K562 (cell line): ENCODE results near the gene SLC2A4. TPM values are rescaled to one million over a fixed set of nuclear protein-coding genes. Genes with fewer than 3 reads are reported as not detected.

Experiments used
- ATAC-seq: fragments of 200-7000 bp; cut with Tn5 transposase; 3 replicates; pipeline ENCODE4 v1.9.1; 2020; ENCODE audit warnings: moderate library complexity
- BruUV-seq: library from RNA; stranded (reverse); fragments of 400-500 nt; replicated peaks from 2 replicates; lab custom pipeline; 2021; lab: Mats Ljungman, UMichigan
- CTCF ChIA-PET: fragments of 300-600 bp; formaldehyde crosslinking; extraction: SDS; loops from one replicate; lab custom pipeline; 2021; ENCODE audit warnings: low intra/inter-chr PET ratio; lab: Yijun Ruan, JAX
- POLR2A ChIA-PET: fragments of 300-600, 350-650 bp; sonication (Branson Sonifier 250); formaldehyde crosslinking; extraction: SDS; loops from one replicate; lab custom pipeline; 2021; ENCODE audit warnings: antibody characterized with exemption, inconsistent platforms; lab: Yijun Ruan, JAX
- DNase-seq, 4 experiments: peaks; one replicate each; pipeline versions ENCODE4 v3.0.0 to v3.0.0-alpha.2; 2011 to 2018; ENCODE audit warnings: low spot score in 3 of 4, mixed read lengths in 3 of 4; ENCODE audit errors: extremely low read depth in 1 of 4
- FAIRE-seq: peaks from 2 replicates; lab custom pipeline; 2011; peaks lifted over from hg19 to GRCh38; lab: Jason Lieb, UNC
- H2AFZ ChIP-seq: 2 replicates; pipeline ENCODE4 v1.6.0; 2011; ENCODE audit warnings: low read depth, low read length, control low read depth, inconsistent platforms
- H3K27ac ChIP-seq: fragments of 200-600 bp; 3 replicates; pipeline ENCODE4 v1.8.0; 2011; ENCODE audit warnings: low read depth, mild to moderate bottlenecking, control low read depth, inconsistent platforms, low read length, moderate library complexity, mixed read lengths; ENCODE audit errors: extremely low read depth
- H3K27me3 ChIP-seq, 2 experiments: fragments of 300-600 bp in 1 of 2; 2 replicates in 1 of 2; 3 replicates in 1 of 2; pipeline versions ENCODE4 v1.6.0 to v1.8.0; 2011; ENCODE audit warnings: inconsistent platforms in 2 of 2, low read length in 2 of 2, mild to moderate bottlenecking in 1 of 2, mixed read lengths in 1 of 2, moderate library complexity in 1 of 2; ENCODE audit not compliant: control insufficient read depth in 2 of 2, insufficient read depth in 2 of 2
- H3K36me3 ChIP-seq: fragments of 300-600 bp; 3 replicates; pipeline ENCODE4 v1.8.0; 2011; ENCODE audit warnings: mild to moderate bottlenecking, low read length, inconsistent platforms; ENCODE audit not compliant: control insufficient read depth, insufficient read depth
- H3K4me1 ChIP-seq, 2 experiments: fragments of 200-600 bp in 1 of 2; replicated peaks in 1 of 2; 2 replicates in 1 of 2; 3 replicates in 1 of 2; pipeline versions ENCODE4 v1.5.1 to v1.8.0; 2011; ENCODE audit warnings: inconsistent platforms in 2 of 2, low read length in 2 of 2, mild to moderate bottlenecking in 1 of 2, mixed read lengths in 1 of 2, moderate library complexity in 1 of 2; ENCODE audit not compliant: control insufficient read depth in 2 of 2, insufficient read depth in 2 of 2
- H3K4me2 ChIP-seq: 2 replicates; pipeline ENCODE4 v1.6.1; 2011; ENCODE audit warnings: low read length, control low read depth, inconsistent platforms, mixed read lengths; ENCODE audit not compliant: insufficient read depth
- H3K4me3 ChIP-seq: fragments of 200-600 bp; sonication (generic), shearing (Covaris generic); 2 replicates; pipeline ENCODE4 v1.5.1; 2016; ENCODE audit warnings: control low read depth, inconsistent platforms
- H3K79me2 ChIP-seq: fragments of 200-600 bp; 3 replicates; pipeline ENCODE4 v1.8.0; 2011; ENCODE audit warnings: low read length, inconsistent platforms; ENCODE audit not compliant: control insufficient read depth, insufficient read depth
- H3K9ac ChIP-seq, 2 experiments: 2 replicates each; pipeline versions ENCODE4 v1.6.0 to v1.6.1; 2011; ENCODE audit warnings: low read depth in 2 of 2, low read length in 2 of 2, control low read depth in 1 of 2, inconsistent platforms in 1 of 2, mild to moderate bottlenecking in 1 of 2, mixed read lengths in 1 of 2; ENCODE audit not compliant: insufficient read depth in 1 of 2
- H3K9me1 ChIP-seq: one replicate; pipeline ENCODE4 v1.6.0; 2011; ENCODE audit warnings: inconsistent platforms, mild to moderate bottlenecking, low read length, moderate library complexity; ENCODE audit not compliant: control insufficient read depth, insufficient read depth
- H3K9me3 ChIP-seq: replicated peaks from 2 replicates; pipeline ENCODE4 v1.5.1; 2011; ENCODE audit warnings: low read depth, low read length, inconsistent platforms; ENCODE audit not compliant: control insufficient read depth, insufficient read depth
- H4K20me1 ChIP-seq: replicated peaks from 2 replicates; pipeline ENCODE4 v1.6.1; 2011; ENCODE audit warnings: low read length, inconsistent platforms, mixed read lengths; ENCODE audit not compliant: control insufficient read depth, insufficient read depth
- CREM ChIP-seq: IDR thresholded peaks from 2 replicates; pipeline ENCODE4 v1.6.1; 2014; ENCODE audit warnings: antibody characterized with exemption, low read depth
- DDX20 ChIP-seq: fragments of 450-650 bp; IDR thresholded peaks from 2 replicates; pipeline ENCODE4 v1.6.1; 2016; ENCODE audit warnings: missing genetic modification characterization, low read depth, mild to moderate bottlenecking, missing compliant biosample characterization, moderate library complexity
- EHMT2 ChIP-seq: fragments of 450-650 bp; IDR thresholded peaks from 2 replicates; pipeline ENCODE4 v1.6.1; 2018; ENCODE audit warnings: antibody characterized with exemption
- FOSL1 ChIP-seq: fragments of 200-800 bp; sonication (Bioruptor generic); conservative IDR thresholded peaks from 2 replicates; pipeline ENCODE4 v1.6.1; 2016; ENCODE audit warnings: missing genetic modification characterization, missing compliant biosample characterization
- GABPB1 ChIP-seq: sonication (generic); formaldehyde crosslinking; IDR thresholded peaks from 2 replicates; pipeline ENCODE4 v1.8.0; 2022; ENCODE audit warnings: mild to moderate bottlenecking, missing genetic modification reagents
- MYNN ChIP-seq, 2 experiments: sonication (generic); formaldehyde crosslinking in 1 of 2; IDR thresholded peaks; 2 replicates each; pipeline versions ENCODE4 v1.5.0 to v1.6.1; 2016 to 2020; ENCODE audit warnings: antibody characterized with exemption in 1 of 2, missing genetic modification reagents in 1 of 2
- ZNF212 ChIP-seq: fragments of 450-650 bp; formaldehyde crosslinking; IDR thresholded peaks from 2 replicates; pipeline ENCODE4 v1.4.0; 2020; ENCODE audit warnings: mild to moderate bottlenecking
- ZNF239 ChIP-seq: fragments of 250-450 bp; sonication (Bioruptor Pico); IDR thresholded peaks from 2 replicates; pipeline ENCODE4 v1.4.0; 2020; ENCODE audit warnings: mild to moderate bottlenecking
- ZNF696 ChIP-seq: fragments of 250-450 bp; sonication (Bioruptor Pico); conservative IDR thresholded peaks from 2 replicates; pipeline ENCODE4 v1.4.0; 2020; ENCODE audit warnings: mild to moderate bottlenecking, moderate library complexity
- WGBS: fragments of 100-300 bp; shearing (Covaris generic); methylation state at CpG from one replicate; pipeline ENCODE4 v1.1.6; 2016; ENCODE audit warnings: low coverage, mixed read lengths; ENCODE audit not compliant: insufficient coverage; ENCODE audit errors: missing lambda C conversion rate; 5-methylcytosine and 5-hydroxymethylcytosine counted together
- in situ Hi-C: fragments of 300-500 bp; cut with MboI; formaldehyde crosslinking; loops from 4 replicates; pipeline ENCODE4 v1.15.0; 2018; ENCODE audit warnings: inconsistent platforms, mixed read lengths
- intact Hi-C: fragments of 100-400 bp; cut with micrococcal nuclease; formaldehyde crosslinking; loops from 2 replicates; pipeline ENCODE4 v1.14.2; 2022
- polyA plus RNA-seq, 8 experiments: library from polyadenylated mRNA; depleted of rRNA in 4 of 8; stranded (reverse) in 5 of 8; unstranded in 3 of 8; fragments of >200 nt; fragmentation: Nextera tagmentation in 2 of 8; fragmentation: Illumina TruSeq in 1 of 8; extraction: Ambion mirVana in 2 of 8; extraction: Trizol in 1 of 8; gene quantifications; 2 replicates each; pipeline versions ENCODE4 v1.2.1 to v1.2.3, GENCODE V29; 2011 to 2014; ENCODE audit warnings: inconsistent platforms in 1 of 8, missing spikeins in 1 of 8
- total RNA-seq, 7 experiments: library from RNA; depleted of rRNA in 6 of 7; stranded (reverse); fragments of >200 nt in 6 of 7; fragmentation: Illumina TruSeq in 2 of 7; extraction: Trizol in 2 of 7; gene quantifications; 2 replicates each; pipeline versions ENCODE4 v1.2.1 to v1.2.3, GENCODE V29; 2011 to 2021; ENCODE audit warnings: low replicate concordance in 1 of 7
- TF ChIP-seq, protein P1 (sequence below), 2 experiments: IDR thresholded peaks; 2 replicates each; pipeline ENCODE4 v1.6.1; 2011; ENCODE audit warnings: borderline replicate concordance in 1 of 2, control low read depth in 1 of 2, low read depth in 1 of 2, low read length in 1 of 2, mild to moderate bottlenecking in 1 of 2, mixed read lengths in 1 of 2, moderate library complexity in 1 of 2; ENCODE audit not compliant: insufficient read depth in 1 of 2, insufficient read length in 1 of 2, poor library complexity in 1 of 2, severe bottlenecking in 1 of 2; ENCODE audit errors: extremely low read depth in 1 of 2
- TF ChIP-seq, protein P2 (sequence below): fragments of 450-650 bp; IDR thresholded peaks from one replicate; pipeline ENCODE4 v1.6.1; 2018; ENCODE audit warnings: mild to moderate bottlenecking, moderate library complexity; ENCODE audit not compliant: partially characterized antibody

The SLC2A4 gene
- total and polyA plus RNA-seq, 9 of the 15 experiments (the other 6 are each of a cell fraction or from before 2014, with no cell fraction given) = 0.74 to 3.5 (median 1.6) TPM

GRCh38 chr17:7249214-7249613 lies 32.3 kb upstream of the SLC2A4 start:
- H3K9ac ChIP-seq = peak overlapping the region in 1 of 2 experiments; percentile 97; a peak in 1 of 4 replicates
- no peak for DNase-seq
- H3K9me3 ChIP-seq = no peaks in the 10 kb centered on the region
- TF ChIP-seq ZNF212 (no peak), CREM (no peak), EHMT2 (no peak), ZNF239 (no peak), GABPB1 (CRISPR knock-in tag) (no peak), ZNF696 (no peak), FOSL1 (no peak), DDX20 (tag) (no peak), MYNN (IDR thresholded peaks at IDR 0.05) (no peak), MYNN (CRISPR knock-in tag; IDR thresholded peaks at IDR 0.05) (no peak)
- TF ChIP-seq, protein P1, sequence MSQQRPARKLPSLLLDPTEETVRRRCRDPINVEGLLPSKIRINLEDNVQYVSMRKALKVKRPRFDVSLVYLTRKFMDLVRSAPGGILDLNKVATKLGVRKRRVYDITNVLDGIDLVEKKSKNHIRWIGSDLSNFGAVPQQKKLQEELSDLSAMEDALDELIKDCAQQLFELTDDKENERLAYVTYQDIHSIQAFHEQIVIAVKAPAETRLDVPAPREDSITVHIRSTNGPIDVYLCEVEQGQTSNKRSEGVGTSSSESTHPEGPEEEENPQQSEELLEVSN (IDR thresholded peaks at IDR 0.05; ENCODE audit: borderline replicate concordance in 1 of 2, extremely low read depth in 1 of 2, insufficient read depth in 1 of 2, insufficient read length in 1 of 2, low read depth in 1 of 2, low read length in 1 of 2, poor library complexity in 1 of 2, severe bottlenecking in 1 of 2) = no peak
- TF ChIP-seq, protein P2, sequence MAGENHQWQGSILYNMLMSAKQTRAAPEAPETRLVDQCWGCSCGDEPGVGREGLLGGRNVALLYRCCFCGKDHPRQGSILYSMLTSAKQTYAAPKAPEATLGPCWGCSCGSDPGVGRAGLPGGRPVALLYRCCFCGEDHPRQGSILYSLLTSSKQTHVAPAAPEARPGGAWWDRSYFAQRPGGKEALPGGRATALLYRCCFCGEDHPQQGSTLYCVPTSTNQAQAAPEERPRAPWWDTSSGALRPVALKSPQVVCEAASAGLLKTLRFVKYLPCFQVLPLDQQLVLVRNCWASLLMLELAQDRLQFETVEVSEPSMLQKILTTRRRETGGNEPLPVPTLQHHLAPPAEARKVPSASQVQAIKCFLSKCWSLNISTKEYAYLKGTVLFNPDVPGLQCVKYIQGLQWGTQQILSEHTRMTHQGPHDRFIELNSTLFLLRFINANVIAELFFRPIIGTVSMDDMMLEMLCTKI = no peak
- TF ChIP-seq, all 486 proteins: peak for 0
- Histone ChIP-seq H3K4me3 (peak overlapping the region; percentile 2; the same call in 1 of the 2 replicates), H3K27ac (no peak overlapping the region; the same call in 2 of the 3 replicates), H3K9me1 (no peaks in the 10 kb centered on the region), H3K4me1 (peaks cover 13 to 19% of the 10 kb centered on the region in 2 experiments; a peak in 4 of 5 replicates), H2AFZ (no peak overlapping the region), H3K36me3 (peaks cover 43% of the 10 kb centered on the region), H3K79me2 (peaks cover 60% of the 10 kb centered on the region), H3K27me3 (no peaks in the 10 kb centered on the region), H4K20me1 (no peaks in the 10 kb centered on the region), H3K4me2 (peak overlapping the region; percentile 37)
- WGBS = 59% methylated on average over 6 of the region's 6 CpGs
- in situ Hi-C loops (no loop called here), intact Hi-C loops (no loop called here)
- ChIA-PET POLR2A (interaction anchor here (1.2 to 2.5 kb wide), 3 partner anchors 10 to 14 kb away, joined by 3 to 8 read pairs (median 7); partner anchors contain the start of gene PHF23), CTCF (no interaction called here)
- FAIRE-seq (no peak), ATAC-seq (no peak)
- BruUV-seq = no TSS peak
